ENCODE measurements around the gene ALK.

DNA sequence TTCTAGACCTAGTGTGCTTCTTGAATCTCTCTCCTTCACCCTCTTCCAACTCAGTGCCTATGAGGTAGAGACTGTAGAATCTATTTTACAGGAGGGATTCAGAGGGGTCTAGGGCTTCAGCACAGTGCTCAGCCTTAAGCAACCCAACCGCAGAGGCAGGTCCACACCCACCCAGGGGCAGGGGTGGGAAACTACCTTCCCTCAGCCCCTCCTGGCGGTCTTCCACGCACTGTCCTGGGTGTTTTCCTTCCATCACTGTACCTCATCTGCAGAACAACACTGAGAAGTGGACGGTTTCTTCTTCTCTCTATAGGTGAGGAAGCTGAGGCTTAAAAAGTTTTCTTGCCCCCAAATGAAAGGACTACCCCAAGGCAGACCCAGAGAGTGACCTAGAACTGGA lies 222.3 kb downstream of the ALK start:
- TF ChIP-seq, protein P1, sequence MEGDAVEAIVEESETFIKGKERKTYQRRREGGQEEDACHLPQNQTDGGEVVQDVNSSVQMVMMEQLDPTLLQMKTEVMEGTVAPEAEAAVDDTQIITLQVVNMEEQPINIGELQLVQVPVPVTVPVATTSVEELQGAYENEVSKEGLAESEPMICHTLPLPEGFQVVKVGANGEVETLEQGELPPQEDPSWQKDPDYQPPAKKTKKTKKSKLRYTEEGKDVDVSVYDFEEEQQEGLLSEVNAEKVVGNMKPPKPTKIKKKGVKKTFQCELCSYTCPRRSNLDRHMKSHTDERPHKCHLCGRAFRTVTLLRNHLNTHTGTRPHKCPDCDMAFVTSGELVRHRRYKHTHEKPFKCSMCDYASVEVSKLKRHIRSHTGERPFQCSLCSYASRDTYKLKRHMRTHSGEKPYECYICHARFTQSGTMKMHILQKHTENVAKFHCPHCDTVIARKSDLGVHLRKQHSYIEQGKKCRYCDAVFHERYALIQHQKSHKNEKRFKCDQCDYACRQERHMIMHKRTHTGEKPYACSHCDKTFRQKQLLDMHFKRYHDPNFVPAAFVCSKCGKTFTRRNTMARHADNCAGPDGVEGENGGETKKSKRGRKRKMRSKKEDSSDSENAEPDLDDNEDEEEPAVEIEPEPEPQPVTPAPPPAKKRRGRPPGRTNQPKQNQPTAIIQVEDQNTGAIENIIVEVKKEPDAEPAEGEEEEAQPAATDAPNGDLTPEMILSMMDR (IDR thresholded peaks at IDR 0.05), result no peak
- no peak for TF ChIP-seq RCOR1 (IDR thresholded peaks at IDR 0.05; ENCODE audit: low read depth, low read length)
- no peak for TF ChIP-seq HMGXB4 (CRISPR knock-in tag; IDR thresholded peaks at IDR 0.05; ENCODE audit: borderline replicate concordance)
- TF ChIP-seq EP300 (IDR thresholded peaks at IDR 0.05), result no peak
- TF ChIP-seq RFX5 (IDR thresholded peaks at IDR 0.05), result no peak
- TF ChIP-seq EHMT2 (IDR thresholded peaks at IDR 0.05; ENCODE audit: low read depth), result no peak
- TF ChIP-seq POLR2A (IDR thresholded peaks at IDR 0.05; ENCODE audit: low read length), result no peak

All from A549 (cell line).